ENCODE results near the gene YWHAH. TPM values are rescaled to one million over a fixed set of nuclear protein-coding genes. Genes with fewer than 3 reads are reported as not detected.

YWHAH gene
- total RNA-seq, 6 donors from 2014 or later: 46.1 to 208 (median 164) TPM

- Histone ChIP-seq H3K27ac (no peak overlapping the region), H3K4me3 (no peak overlapping the region), H3K4me1 (peaks cover 0 to 19% (median 8%) of the 10 kb centered on the region in 4 donors), H3K27me3 (no peaks in the 10 kb centered on the region), H3K9me3 (no peaks in the 10 kb centered on the region), H3K36me3 (no peaks in the 10 kb centered on the region)
- TF ChIP-seq CTCF (IDR thresholded peaks at IDR 0.05) (no peak), POLR2A (IDR thresholded peaks at IDR 0.05) (no peak), POLR2AphosphoS5 (IDR thresholded peaks at IDR 0.05) (no peak), EP300 (IDR thresholded peaks at IDR 0.05) (no peak)
- no peak for ATAC-seq (ENCODE audit: low FRiP score in 2 of 2)
- no peak for DNase-seq
- 78 to 79% methylated on average over 1 of the region's 1 CpG for WGBS, 2 donors
These were observed 18.3 kb upstream of the YWHAH start for GRCh38 chr22:31926024-31926423.

GRCh38 chr22:31926969-31927368 lies 17.4 kb upstream of the YWHAH start:
- H3K4me1 ChIP-seq: peaks cover 0 to 19% (median 8%) of the 10 kb centered on the region in 4 donors
- no peaks in the 10 kb centered on the region for H3K36me3 ChIP-seq
- no peaks in the 10 kb centered on the region for H3K27me3 ChIP-seq
- ATAC-seq (ENCODE audit: low FRiP score in 2 of 2): no peak
- TF ChIP-seq EP300 (IDR thresholded peaks at IDR 0.05) (no peak), CTCF (IDR thresholded peaks at IDR 0.05) (no peak), POLR2AphosphoS5 (IDR thresholded peaks at IDR 0.05) (no peak), POLR2A (IDR thresholded peaks at IDR 0.05) (no peak)
- H3K9me3 ChIP-seq: no peaks in the 10 kb centered on the region
- DNase-seq: no peak
- no peak overlapping the region for H3K27ac ChIP-seq
- H3K4me3 ChIP-seq: no peak overlapping the region

- 86% methylated on average over 3 of the region's 3 CpGs for WGBS, 2 donors
These were observed 16.8 kb upstream of the YWHAH start for GRCh38 chr22:31927562-31927961.

GRCh38 chr22:31929167-31929930 lies 15.0 kb upstream of the YWHAH start:
- WGBS, 2 donors: 68% methylated on average over 7 to 8 of the region's 8 CpGs
- Histone ChIP-seq H3K9me3 (no peaks in the 10 kb centered on the region), H3K27ac (no peak overlapping the region), H3K36me3 (no peaks in the 10 kb centered on the region), H3K4me1 (peaks cover 0 to 4% (median 0%) of the 10 kb centered on the region in 4 donors), H3K27me3 (no peaks in the 10 kb centered on the region), H3K4me3 (no peak overlapping the region)
- DNase-seq (no peak), ATAC-seq (ENCODE audit: low FRiP score in 2 of 2) (no peak)
- TF ChIP-seq CTCF (IDR thresholded peaks at IDR 0.05): no peak
- TF ChIP-seq POLR2AphosphoS5 (IDR thresholded peaks at IDR 0.05): no peak
- no peak for TF ChIP-seq EP300 (IDR thresholded peaks at IDR 0.05)
- TF ChIP-seq POLR2A (IDR thresholded peaks at IDR 0.05): no peak

More at GRCh38 chr22:31927562-31927961, 16.8 kb upstream of the YWHAH start:
- DNase-seq (no peak), ATAC-seq (ENCODE audit: low FRiP score in 2 of 2) (no peak)
- Histone ChIP-seq H3K4me1 (peaks cover 0 to 14% (median 7%) of the 10 kb centered on the region in 4 donors), H3K27ac (no peak overlapping the region), H3K27me3 (no peaks in the 10 kb centered on the region), H3K36me3 (no peaks in the 10 kb centered on the region), H3K9me3 (no peaks in the 10 kb centered on the region), H3K4me3 (no peak overlapping the region)
- no peak for TF ChIP-seq POLR2AphosphoS5 (IDR thresholded peaks at IDR 0.05)
- no peak for TF ChIP-seq EP300 (IDR thresholded peaks at IDR 0.05)
- no peak for TF ChIP-seq CTCF (IDR thresholded peaks at IDR 0.05)
- TF ChIP-seq POLR2A (IDR thresholded peaks at IDR 0.05): no peak

- Histone ChIP-seq H3K4me3 (no peak overlapping the region), H3K27me3 (no peaks in the 10 kb centered on the region), H3K27ac (no peak overlapping the region), H3K36me3 (no peaks in the 10 kb centered on the region), H3K4me1 (peaks cover 0 to 8% (median 0%) of the 10 kb centered on the region in 4 donors), H3K9me3 (no peaks in the 10 kb centered on the region)
- DNase-seq (no peak), ATAC-seq (ENCODE audit: low FRiP score in 2 of 2) (no peak)
- TF ChIP-seq POLR2A (IDR thresholded peaks at IDR 0.05) (no peak), CTCF (IDR thresholded peaks at IDR 0.05) (no peak), EP300 (IDR thresholded peaks at IDR 0.05) (no peak), POLR2AphosphoS5 (IDR thresholded peaks at IDR 0.05) (no peak)
- 57 to 66% methylated on average over 5 of the region's 5 CpGs for WGBS, 2 donors
These were observed 11.5 kb upstream of the YWHAH start for GRCh38 chr22:31932863-31933262.
